ENCODE measurements around the gene OR2A1. TPM values are rescaled to one million over a fixed set of nuclear protein-coding genes. Genes with fewer than 3 reads are reported as not detected.

OR2A1 gene
- total RNA-seq, 1 experiment from 2014 or later = not detected

Other genes starting within 250 kb of the OR2A1 start
- gene OR2A25, start 242.6 kb upstream of the OR2A1 start, total RNA-seq (2014; rRNA removed; shearing (Covaris generic)) = not detected in 2 replicates
- not detected in 2 replicates for gene OR2A12, start 226.1 kb upstream of the OR2A1 start, total RNA-seq (2014; rRNA removed; shearing (Covaris generic))
- gene OR2A2, start 202.8 kb upstream of the OR2A1 start, total RNA-seq (2014; rRNA removed; shearing (Covaris generic)) = not detected in 2 replicates
- gene OR2A14, start 189.2 kb upstream of the OR2A1 start, total RNA-seq (2014; rRNA removed; shearing (Covaris generic)) = not detected in 2 replicates
- not detected in 2 replicates for gene CTAGE4, start 129.0 kb upstream of the OR2A1 start, total RNA-seq (2014; rRNA removed; shearing (Covaris generic))
- not detected in 2 replicates for gene ARHGEF35, start 116.6 kb upstream of the OR2A1 start, total RNA-seq (2014; rRNA removed; shearing (Covaris generic))
- gene OR2A42, start 72.8 kb upstream of the OR2A1 start, total RNA-seq (2014; rRNA removed; shearing (Covaris generic)) = not detected in 2 replicates
- gene OR2A7, start 47.6 kb upstream of the OR2A1 start, total RNA-seq (2014; rRNA removed; shearing (Covaris generic)) = 0.27 TPM in 1 of 2 replicates, not detected in the other
- gene CTAGE8, start 43.1 kb upstream of the OR2A1 start, total RNA-seq (2014; rRNA removed; shearing (Covaris generic)) = not detected in 2 replicates
- not detected in 2 replicates for gene ARHGEF5, start 43.0 kb downstream of the OR2A1 start, total RNA-seq (2014; rRNA removed; shearing (Covaris generic))
- not detected in 2 replicates for gene NOBOX, start 91.3 kb downstream of the OR2A1 start, total RNA-seq (2014; rRNA removed; shearing (Covaris generic))

All from SK-MEL-5 (cell line).